ENCODE measurements around the gene SPRED1. TPM values are rescaled to one million over a fixed set of nuclear protein-coding genes. Genes with fewer than 3 reads are reported as not detected.

Gene SPRED1
- total RNA-seq (2021; ENCODE audit: unreplicated experiment) = 29.6 TPM
- 12.1 TPM for polyA plus RNA-seq (2012; ENCODE audit: insufficient read length)
- percentile 93 among the genes with signal in this experiment for Bru-seq, nascent RNA
- BruChase-seq, experiment 1, labeled RNA remaining after a 2-hour chase = percentile 89 among the genes with signal in this experiment
- BruChase-seq, experiment 2, labeled RNA remaining after a 6-hour chase = percentile 81 among the genes with signal in this experiment
- long read RNA-seq, full-length matches to known transcripts = 75 of 86 reads
- long read RNA-seq, partial matches to known transcripts = 5 of 86 reads
- long read RNA-seq, other reads (novel, unspliced or antisense) = 6 of 86 reads

DNA sequence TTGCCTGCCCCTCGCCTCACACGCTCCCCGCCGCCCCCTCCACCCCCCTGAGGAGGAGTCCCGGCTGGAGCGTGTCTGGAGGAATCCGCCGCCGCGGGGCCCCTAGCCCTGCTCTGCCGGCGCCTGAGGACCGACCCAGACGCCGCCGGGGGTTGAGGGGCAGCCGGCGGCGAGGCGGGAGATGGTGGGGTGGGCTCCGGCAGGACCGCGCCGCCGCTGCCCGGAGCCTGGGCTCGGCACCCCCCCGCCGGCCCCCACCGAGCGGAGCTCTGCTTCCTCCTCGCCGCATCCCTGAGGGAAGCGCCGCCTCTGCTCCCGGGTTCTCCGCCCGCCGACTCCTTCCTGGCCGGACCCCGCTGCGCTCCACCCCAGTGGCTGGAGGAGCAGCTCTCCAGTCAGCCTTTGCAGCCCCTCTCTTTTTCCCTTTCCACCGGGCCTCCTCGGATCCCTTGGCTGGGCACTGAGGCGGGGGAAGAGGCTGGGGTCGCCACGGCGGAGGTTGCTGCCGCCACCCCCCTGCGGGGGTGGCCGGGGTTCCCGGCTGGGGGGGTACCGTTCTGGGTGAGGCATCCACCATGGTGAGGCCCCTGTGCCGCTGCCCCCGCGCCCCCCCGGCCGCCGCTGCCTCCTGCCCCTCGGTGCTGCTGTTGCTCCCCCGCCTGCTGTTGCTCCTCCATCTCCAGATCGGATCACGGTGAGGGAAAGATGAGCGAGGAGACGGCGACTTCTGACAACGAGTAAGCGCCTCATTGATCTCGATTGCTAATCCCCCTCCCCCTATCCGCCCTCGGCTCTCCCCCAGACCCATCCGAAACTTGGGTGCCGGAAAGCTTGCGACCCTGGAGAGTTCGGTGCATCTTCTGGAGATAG is at the start of gene SPRED1:
Gene SPRED1, plus strand, starts transcription at position 356 of the 870 bp plus-strand sequence. Its CDS starts 350 bp downstream, at position 706.
- DNase-seq (ENCODE audit: low read depth, low spot score) (no peak), ATAC-seq (peak; percentile 79)

DNA sequence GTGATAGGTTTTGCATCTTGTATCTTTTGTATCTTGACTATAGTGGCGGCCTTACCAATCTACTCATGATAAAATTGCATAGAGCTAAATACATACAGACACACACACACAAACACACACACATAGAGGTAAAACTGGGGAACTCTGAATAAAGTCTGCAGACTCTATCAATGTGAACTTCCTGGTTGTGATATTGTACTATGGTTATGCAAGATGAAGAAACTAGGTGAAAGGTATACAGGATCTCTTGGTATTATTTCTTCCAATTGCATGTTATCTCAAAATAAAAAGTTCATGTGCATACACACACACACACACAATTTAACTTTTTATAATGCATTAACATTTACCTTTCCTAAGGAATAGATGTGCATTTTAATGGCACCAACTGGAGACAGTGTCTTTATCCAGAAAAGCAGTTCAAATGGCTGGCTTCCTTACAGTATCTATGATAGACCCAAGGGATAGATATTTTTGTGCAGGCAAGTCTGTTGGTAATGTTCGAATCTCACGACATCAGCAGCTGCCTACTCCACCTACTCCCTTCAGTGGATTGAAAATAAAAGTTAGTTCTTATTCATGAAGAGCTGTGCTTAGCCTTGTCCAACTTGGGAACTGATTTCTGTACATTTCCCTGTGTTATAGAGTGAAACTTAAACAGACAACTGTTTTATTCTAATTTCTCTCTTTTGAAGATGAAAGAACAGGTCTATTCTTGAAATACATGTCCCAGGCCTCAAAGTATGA is 46.9 kb upstream of the SPRED1 start:
- DNase-seq (ENCODE audit: low read depth, low spot score) (no peak), ATAC-seq (no peak)
- Histone ChIP-seq H3K27me3 (ENCODE audit: control insufficient read depth, insufficient read depth, low read length) (peaks cover 5% of the 10 kb centered on the region; the same call in 1 of the 2 replicates), H3K9me3 (ENCODE audit: control insufficient read depth, insufficient read depth, low read depth, low read length) (no peaks in the 10 kb centered on the region), H3K27ac (ENCODE audit: low read length) (no peak overlapping the region), H3K4me1 (ENCODE audit: control insufficient read depth, insufficient read depth, low read length) (no peaks in the 10 kb centered on the region), H3K4me3 (ENCODE audit: low read depth in 2 of 2, low read length in 2 of 2) (no peak overlapping the region), H3K36me3 (ENCODE audit: control insufficient read depth, insufficient read depth, low read length) (no peaks in the 10 kb centered on the region)
- ChIA-PET POLR2A (no interaction called here), CTCF (no interaction called here)
- intact Hi-C loops (cut with micrococcal nuclease; ENCODE audit: unreplicated experiment) = no loop called here
- in situ Hi-C loops (cut with HindIII; ENCODE audit: low pct_unique_long_range_greater_than_20kb, low sequenced_read_pairs) = no loop called here
- TF ChIP-seq TCF7L2 (IDR thresholded peaks at IDR 0.05; ENCODE audit: low read depth, low read length) (no peak), POLR2AphosphoS5 (IDR thresholded peaks at IDR 0.05; ENCODE audit: low read depth, low read length) (no peak), SIN3A (IDR thresholded peaks at IDR 0.05; ENCODE audit: borderline replicate concordance, insufficient read depth, low read depth, low read length) (no peak)
- TF ChIP-seq, protein P1, sequence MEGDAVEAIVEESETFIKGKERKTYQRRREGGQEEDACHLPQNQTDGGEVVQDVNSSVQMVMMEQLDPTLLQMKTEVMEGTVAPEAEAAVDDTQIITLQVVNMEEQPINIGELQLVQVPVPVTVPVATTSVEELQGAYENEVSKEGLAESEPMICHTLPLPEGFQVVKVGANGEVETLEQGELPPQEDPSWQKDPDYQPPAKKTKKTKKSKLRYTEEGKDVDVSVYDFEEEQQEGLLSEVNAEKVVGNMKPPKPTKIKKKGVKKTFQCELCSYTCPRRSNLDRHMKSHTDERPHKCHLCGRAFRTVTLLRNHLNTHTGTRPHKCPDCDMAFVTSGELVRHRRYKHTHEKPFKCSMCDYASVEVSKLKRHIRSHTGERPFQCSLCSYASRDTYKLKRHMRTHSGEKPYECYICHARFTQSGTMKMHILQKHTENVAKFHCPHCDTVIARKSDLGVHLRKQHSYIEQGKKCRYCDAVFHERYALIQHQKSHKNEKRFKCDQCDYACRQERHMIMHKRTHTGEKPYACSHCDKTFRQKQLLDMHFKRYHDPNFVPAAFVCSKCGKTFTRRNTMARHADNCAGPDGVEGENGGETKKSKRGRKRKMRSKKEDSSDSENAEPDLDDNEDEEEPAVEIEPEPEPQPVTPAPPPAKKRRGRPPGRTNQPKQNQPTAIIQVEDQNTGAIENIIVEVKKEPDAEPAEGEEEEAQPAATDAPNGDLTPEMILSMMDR (IDR thresholded peaks at IDR 0.05) = no peak
- TF ChIP-seq, protein P2, sequence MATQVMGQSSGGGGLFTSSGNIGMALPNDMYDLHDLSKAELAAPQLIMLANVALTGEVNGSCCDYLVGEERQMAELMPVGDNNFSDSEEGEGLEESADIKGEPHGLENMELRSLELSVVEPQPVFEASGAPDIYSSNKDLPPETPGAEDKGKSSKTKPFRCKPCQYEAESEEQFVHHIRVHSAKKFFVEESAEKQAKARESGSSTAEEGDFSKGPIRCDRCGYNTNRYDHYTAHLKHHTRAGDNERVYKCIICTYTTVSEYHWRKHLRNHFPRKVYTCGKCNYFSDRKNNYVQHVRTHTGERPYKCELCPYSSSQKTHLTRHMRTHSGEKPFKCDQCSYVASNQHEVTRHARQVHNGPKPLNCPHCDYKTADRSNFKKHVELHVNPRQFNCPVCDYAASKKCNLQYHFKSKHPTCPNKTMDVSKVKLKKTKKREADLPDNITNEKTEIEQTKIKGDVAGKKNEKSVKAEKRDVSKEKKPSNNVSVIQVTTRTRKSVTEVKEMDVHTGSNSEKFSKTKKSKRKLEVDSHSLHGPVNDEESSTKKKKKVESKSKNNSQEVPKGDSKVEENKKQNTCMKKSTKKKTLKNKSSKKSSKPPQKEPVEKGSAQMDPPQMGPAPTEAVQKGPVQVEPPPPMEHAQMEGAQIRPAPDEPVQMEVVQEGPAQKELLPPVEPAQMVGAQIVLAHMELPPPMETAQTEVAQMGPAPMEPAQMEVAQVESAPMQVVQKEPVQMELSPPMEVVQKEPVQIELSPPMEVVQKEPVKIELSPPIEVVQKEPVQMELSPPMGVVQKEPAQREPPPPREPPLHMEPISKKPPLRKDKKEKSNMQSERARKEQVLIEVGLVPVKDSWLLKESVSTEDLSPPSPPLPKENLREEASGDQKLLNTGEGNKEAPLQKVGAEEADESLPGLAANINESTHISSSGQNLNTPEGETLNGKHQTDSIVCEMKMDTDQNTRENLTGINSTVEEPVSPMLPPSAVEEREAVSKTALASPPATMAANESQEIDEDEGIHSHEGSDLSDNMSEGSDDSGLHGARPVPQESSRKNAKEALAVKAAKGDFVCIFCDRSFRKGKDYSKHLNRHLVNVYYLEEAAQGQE (IDR thresholded peaks at IDR 0.05; ENCODE audit: insufficient read depth in 1 of 2, low read depth in 2 of 2, low read length in 1 of 2) = no peak
- BruUV-seq (replicated peaks) = no TSS peak

More for the DNA sequence above, at the start of gene SPRED1:
- ChIA-PET POLR2A (interaction anchor here (0.6 kb wide), 1 partner anchor 165 kb away, joined by 3 read pairs; no protein-coding TSS in a partner anchor), CTCF (interaction anchor here (0.6 kb wide), 1 partner anchor 138 kb away, joined by 3 read pairs; no protein-coding TSS in a partner anchor)
- TF ChIP-seq SIN3A (IDR thresholded peaks at IDR 0.05; ENCODE audit: borderline replicate concordance, insufficient read depth, low read depth, low read length) = peak; percentile 51; the same call in 1 of the 2 replicates
- TF ChIP-seq, protein P1 (IDR thresholded peaks at IDR 0.05) = no peak
- Histone ChIP-seq H3K4me1 (ENCODE audit: control insufficient read depth, insufficient read depth, low read length) (peaks cover 26% of the 10 kb centered on the region), H3K36me3 (ENCODE audit: control insufficient read depth, insufficient read depth, low read length) (peaks cover 2% of the 10 kb centered on the region; the same call in 1 of the 2 replicates), H3K27me3 (ENCODE audit: control insufficient read depth, insufficient read depth, low read length) (no peaks in the 10 kb centered on the region), H3K9me3 (ENCODE audit: control insufficient read depth, insufficient read depth, low read depth, low read length) (no peaks in the 10 kb centered on the region), H3K4me3 (ENCODE audit: low read depth in 2 of 2, low read length in 2 of 2) (peak within 1 kb of the TSS; percentile 94 to 98), H3K27ac (ENCODE audit: low read length) (peak within 1 kb of the TSS; percentile 89)
- intact Hi-C loops (cut with micrococcal nuclease; ENCODE audit: unreplicated experiment) = loop anchor here (5.0 kb wide), 1 partner anchor 100 kb away; no protein-coding TSS in a partner anchor
- BruUV-seq (replicated peaks) = no TSS peak
- in situ Hi-C loops (cut with HindIII; ENCODE audit: low pct_unique_long_range_greater_than_20kb, low sequenced_read_pairs) = no loop called here

Data from Panc1 (cell line).